ENCODE data around the gene ANGPTL7.

ANGPTL7 gene

DNA sequence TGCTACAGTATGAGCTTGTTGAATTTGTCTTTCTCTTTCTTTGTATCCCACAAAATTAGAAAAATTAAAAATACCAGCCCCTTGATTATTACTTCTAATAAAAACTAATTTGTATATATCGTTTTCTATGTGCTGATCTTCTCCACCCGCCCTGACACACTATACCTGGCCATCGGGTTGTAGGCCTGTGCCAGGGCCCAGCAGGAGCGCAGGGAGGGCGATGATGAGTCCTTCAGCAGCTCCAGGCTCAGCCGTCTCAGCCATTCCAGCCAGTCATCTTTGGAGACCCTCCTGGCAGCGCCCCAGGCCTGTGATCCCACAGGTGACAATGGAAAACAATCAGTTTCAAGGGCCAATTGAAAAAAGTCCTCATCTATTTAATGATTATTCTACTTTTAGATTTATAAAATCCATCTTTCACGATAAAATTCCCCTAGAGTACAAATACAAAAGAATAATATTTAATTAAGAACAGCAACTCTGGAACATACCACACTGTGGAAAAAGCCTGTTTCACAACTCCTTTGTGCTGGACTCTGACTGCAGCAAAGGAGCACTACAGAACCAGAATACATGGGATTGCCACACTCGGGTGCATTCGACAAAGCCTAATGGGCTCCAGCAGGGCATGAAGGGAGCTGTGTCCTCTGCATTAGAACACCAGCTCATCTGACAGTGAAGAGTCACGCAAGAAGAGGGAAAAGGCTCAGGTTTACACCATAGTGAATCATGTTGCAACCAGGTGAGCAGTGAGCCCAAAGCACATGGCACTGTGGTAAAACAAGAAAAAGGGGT, 15.4 kb downstream of the ANGPTL7 start:
- no peak for DNase-seq (ENCODE audit: low spot score)

GRCh38 chr1:11207898-11208611, 18.9 kb downstream of the ANGPTL7 start:
- DNase-seq (ENCODE audit: low spot score), result no peak

DNA sequence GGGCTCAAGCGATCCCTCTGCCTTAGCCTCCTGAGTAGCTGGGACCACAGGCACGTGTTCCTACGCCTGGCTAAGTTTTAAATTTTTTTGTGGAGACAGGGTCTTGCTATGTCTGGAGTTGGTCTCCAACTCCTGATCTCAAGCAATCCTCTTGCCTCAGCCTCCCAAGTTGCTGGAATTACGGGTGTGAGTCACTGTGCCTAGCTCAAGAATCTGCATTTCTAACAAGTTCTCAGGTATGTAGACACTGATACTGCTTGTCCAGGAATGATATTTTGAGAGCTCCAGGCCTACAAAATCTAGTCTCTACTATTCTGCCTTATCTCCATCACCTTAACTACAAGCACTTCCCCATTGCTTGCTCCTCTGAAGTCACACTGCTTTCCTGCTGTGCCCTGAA, 22.3 kb downstream of the ANGPTL7 start:
- no peak for DNase-seq (ENCODE audit: low spot score)

DNA sequence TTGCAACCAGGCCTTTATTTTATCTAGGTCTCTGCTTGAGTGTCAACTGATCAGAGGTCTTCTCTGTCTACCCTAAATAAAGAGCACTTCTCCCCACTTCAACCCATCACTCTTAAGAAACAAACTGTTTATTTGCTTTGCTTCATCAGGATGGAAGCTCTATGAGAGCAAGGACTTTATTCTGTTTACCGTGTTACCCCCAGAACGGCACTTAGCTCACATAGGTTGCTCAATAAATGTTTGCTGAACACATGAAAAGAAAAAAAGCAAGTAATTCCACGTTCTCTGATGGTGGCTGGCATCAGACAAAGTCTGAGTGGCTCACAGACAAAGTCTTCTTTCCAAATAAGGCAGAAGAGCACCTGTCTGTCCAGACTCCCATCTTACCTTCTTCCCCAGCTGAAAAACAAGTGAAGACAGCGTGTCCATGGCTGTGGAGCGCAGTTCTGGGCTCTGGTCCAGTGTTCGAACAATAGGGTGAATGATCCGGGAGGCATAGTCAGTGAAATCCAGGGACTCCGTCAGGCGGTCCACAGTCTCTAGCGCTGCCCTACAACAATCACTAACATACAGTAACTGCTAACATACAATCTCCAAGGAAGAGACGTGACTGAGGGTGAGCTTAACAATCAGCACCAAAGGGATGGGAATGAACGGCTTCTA, 22.9 kb downstream of the ANGPTL7 start:
- no peak for DNase-seq (ENCODE audit: low spot score)

GRCh38 chr1:11214698-11215380, 25.7 kb downstream of the ANGPTL7 start:
- DNase-seq (ENCODE audit: low spot score), result no peak

- DNase-seq (ENCODE audit: low spot score), result no peak
Measured at GRCh38 chr1:11215381-11216005, 26.3 kb downstream of the ANGPTL7 start.

GRCh38 chr1:11216074-11216473, 26.9 kb downstream of the ANGPTL7 start:
- DNase-seq (ENCODE audit: low spot score), result no peak

GRCh38 chr1:11227106-11228077, 38.2 kb downstream of the ANGPTL7 start:
- DNase-seq (ENCODE audit: low spot score), result no peak

DNA sequence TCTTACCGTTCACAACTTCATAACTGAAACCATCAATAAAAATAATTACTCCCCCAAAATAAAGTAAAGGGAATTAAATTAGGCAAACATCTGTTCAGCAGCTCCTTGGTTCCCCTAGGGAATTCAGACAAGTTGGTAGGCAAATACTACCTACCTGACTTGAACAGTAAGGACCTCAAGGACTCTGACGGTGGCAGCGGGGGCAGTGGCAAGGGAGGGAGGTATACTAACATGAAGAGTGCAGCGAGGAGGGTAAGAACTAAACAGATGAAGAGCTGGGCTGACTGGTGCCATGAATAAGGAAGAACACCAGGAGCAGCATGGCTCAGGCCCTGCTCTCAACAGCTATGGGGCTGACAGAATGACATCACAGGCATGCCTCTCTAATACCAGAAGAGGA, 40.0 kb downstream of the ANGPTL7 start:
- no peak for DNase-seq (ENCODE audit: low spot score)

GRCh38 chr1:11233208-11233607, 44.1 kb downstream of the ANGPTL7 start:
- no peak for DNase-seq (ENCODE audit: low spot score)

GRCh38 chr1:11237356-11237755, 48.2 kb downstream of the ANGPTL7 start:
- no peak for DNase-seq (ENCODE audit: low spot score)

DNA sequence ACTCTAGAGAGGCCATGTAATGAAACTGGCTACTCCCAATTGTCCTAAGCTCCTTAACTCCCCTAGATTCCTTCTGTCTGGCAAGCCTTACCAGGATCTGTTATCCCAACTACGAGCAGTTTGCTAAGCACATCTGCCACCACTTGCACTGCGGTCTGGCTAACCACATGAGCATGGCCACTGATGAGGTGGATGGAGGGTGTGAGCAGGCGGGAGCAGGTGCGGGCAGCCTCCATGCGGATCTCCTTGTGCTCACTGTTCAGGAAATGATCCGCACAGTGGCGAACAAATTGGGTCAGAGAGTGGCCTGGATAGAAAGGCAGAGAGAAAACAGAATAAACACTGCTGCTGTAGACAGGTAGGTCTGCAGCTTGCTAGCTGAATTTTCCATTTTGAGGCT, 49.2 kb downstream of the ANGPTL7 start:
- DNase-seq (ENCODE audit: low spot score), result no peak

GRCh38 chr1:11245248-11245647, 56.1 kb downstream of the ANGPTL7 start:
- DNase-seq (ENCODE audit: low spot score), result no peak
